ENCODE results near the gene CTSC. TPM values are rescaled to one million over a fixed set of nuclear protein-coding genes. Genes with fewer than 3 reads are reported as not detected.

CTSC gene
- total RNA-seq, 1 experiment from 2014 or later: 269 TPM

- ATAC-seq (no peak), DNase-seq (ENCODE audit: low spot score) (no peak)
- H3K9me3 Mint-ChIP-seq: no peaks in the 10 kb centered on the region
- H3K36me3 Mint-ChIP-seq: no peaks in the 10 kb centered on the region
- H3K27me3 Mint-ChIP-seq (ENCODE audit: low read depth): no peaks in the 10 kb centered on the region
- TF ChIP-seq NFYB (CRISPR knock-in tag; conservative IDR thresholded peaks at IDR 0.05; ENCODE audit: low read depth) (no peak), GRHL2 (CRISPR knock-in tag; IDR thresholded peaks at IDR 0.05; ENCODE audit: insufficient replicate concordance, severe bottlenecking) (no peak), FOXJ3 (CRISPR knock-in tag; IDR thresholded peaks at IDR 0.05; ENCODE audit: borderline replicate concordance) (no peak), ZBTB21 (CRISPR knock-in tag; IDR thresholded peaks at IDR 0.05; ENCODE audit: borderline replicate concordance) (no peak)
- ChIA-PET CTCF (interaction anchor here (0.8 kb wide), 1 partner anchor 42 kb away, joined by 3 read pairs; no protein-coding TSS in a partner anchor), POLR2A (no interaction called here)
- no peak overlapping the region for H3K27ac Mint-ChIP-seq
- H3K4me3 Mint-ChIP-seq: no peak overlapping the region
- peaks cover 10% of the 10 kb centered on the region for H3K4me1 Mint-ChIP-seq
Measured at GRCh38 chr11:88384004-88384668, 46.6 kb upstream of the CTSC start.

- Mint-ChIP-seq H3K27ac (peak overlapping the region; percentile 48; the same call in 1 of the 2 replicates), H3K4me1 (peaks cover 12% of the 10 kb centered on the region), H3K4me3 (no peak overlapping the region), H3K27me3 (ENCODE audit: low read depth) (no peaks in the 10 kb centered on the region), H3K9me3 (no peaks in the 10 kb centered on the region), H3K36me3 (no peaks in the 10 kb centered on the region)
- ChIA-PET CTCF (no interaction called here), POLR2A (no interaction called here)
- ATAC-seq: no peak
- DNase-seq (ENCODE audit: low spot score): no peak
- TF ChIP-seq NR3C1 (CRISPR knock-in tag; conservative IDR thresholded peaks at IDR 0.05; ENCODE audit: low read depth) (no peak), ZNF423 (CRISPR knock-in tag; IDR thresholded peaks at IDR 0.05) (no peak), OVOL2 (CRISPR knock-in tag; IDR thresholded peaks at IDR 0.05; ENCODE audit: borderline replicate concordance) (no peak), ZNF138 (CRISPR knock-in tag; conservative IDR thresholded peaks at IDR 0.05) (no peak), GRHL2 (CRISPR knock-in tag; IDR thresholded peaks at IDR 0.05; ENCODE audit: insufficient replicate concordance, severe bottlenecking) (no peak), TEAD4 (CRISPR knock-in tag; IDR thresholded peaks at IDR 0.05) (no peak), ETV6 (CRISPR knock-in tag; IDR thresholded peaks at IDR 0.05) (no peak), ZNF263 (CRISPR knock-in tag; IDR thresholded peaks at IDR 0.05; ENCODE audit: low read depth) (no peak), RELA (CRISPR knock-in tag; IDR thresholded peaks at IDR 0.05; ENCODE audit: borderline replicate concordance) (no peak), ZNF425 (CRISPR knock-in tag; conservative IDR thresholded peaks at IDR 0.05) (no peak), HMGA2 (CRISPR knock-in tag; IDR thresholded peaks at IDR 0.05) (no peak), AR (CRISPR knock-in tag; IDR thresholded peaks at IDR 0.05) (no peak), FOXP1 (CRISPR knock-in tag; IDR thresholded peaks at IDR 0.05; ENCODE audit: borderline replicate concordance) (no peak), MYBL2 (CRISPR knock-in tag; IDR thresholded peaks at IDR 0.05) (no peak), ZNF532 (CRISPR knock-in tag; IDR thresholded peaks at IDR 0.05; ENCODE audit: borderline replicate concordance) (no peak), MXD4 (CRISPR knock-in tag; IDR thresholded peaks at IDR 0.05; ENCODE audit: borderline replicate concordance) (no peak), NR2C2 (CRISPR knock-in tag; IDR thresholded peaks at IDR 0.05) (no peak), AFF4 (CRISPR knock-in tag; IDR thresholded peaks at IDR 0.05; ENCODE audit: borderline replicate concordance) (no peak), SMAD4 (CRISPR knock-in tag; IDR thresholded peaks at IDR 0.05) (no peak)
Measured at GRCh38 chr11:88383447-88383846, 45.9 kb upstream of the CTSC start.
